GM10248 (cell line): ENCODE results near the gene PPP1R14C.

Source experiments
- CTCF ChIA-PET: fragments of 300-600 bp; sonication (Branson Sonifier 250); formaldehyde crosslinking; extraction: SDS; loops from one replicate; lab custom pipeline; 2021; ENCODE audit warnings: antibody characterized with exemption; lab: Yijun Ruan, JAX
- POLR2A ChIA-PET: fragments of 350-650 bp; sonication (Branson Sonifier 250); formaldehyde crosslinking; extraction: SDS; loops from one replicate; lab custom pipeline; 2020; ENCODE audit warnings: antibody characterized with exemption; lab: Yijun Ruan, JAX
- DNase-seq: peaks from one replicate; pipeline ENCODE4 v3.0.0; 2012; ENCODE audit errors: extremely low spot score
- TF ChIP-seq, protein P1 (sequence below): IDR thresholded peaks from 2 replicates; pipeline ENCODE4 v1.5.1; 2012; ENCODE audit warnings: mild to moderate bottlenecking, low read depth; ENCODE audit errors: extremely low read depth, missing control alignments, control extremely low read depth

Gene PPP1R14C

GRCh38 chr6:150202404-150202803, 59.6 kb downstream of the PPP1R14C start:
- TF ChIP-seq, protein P1, sequence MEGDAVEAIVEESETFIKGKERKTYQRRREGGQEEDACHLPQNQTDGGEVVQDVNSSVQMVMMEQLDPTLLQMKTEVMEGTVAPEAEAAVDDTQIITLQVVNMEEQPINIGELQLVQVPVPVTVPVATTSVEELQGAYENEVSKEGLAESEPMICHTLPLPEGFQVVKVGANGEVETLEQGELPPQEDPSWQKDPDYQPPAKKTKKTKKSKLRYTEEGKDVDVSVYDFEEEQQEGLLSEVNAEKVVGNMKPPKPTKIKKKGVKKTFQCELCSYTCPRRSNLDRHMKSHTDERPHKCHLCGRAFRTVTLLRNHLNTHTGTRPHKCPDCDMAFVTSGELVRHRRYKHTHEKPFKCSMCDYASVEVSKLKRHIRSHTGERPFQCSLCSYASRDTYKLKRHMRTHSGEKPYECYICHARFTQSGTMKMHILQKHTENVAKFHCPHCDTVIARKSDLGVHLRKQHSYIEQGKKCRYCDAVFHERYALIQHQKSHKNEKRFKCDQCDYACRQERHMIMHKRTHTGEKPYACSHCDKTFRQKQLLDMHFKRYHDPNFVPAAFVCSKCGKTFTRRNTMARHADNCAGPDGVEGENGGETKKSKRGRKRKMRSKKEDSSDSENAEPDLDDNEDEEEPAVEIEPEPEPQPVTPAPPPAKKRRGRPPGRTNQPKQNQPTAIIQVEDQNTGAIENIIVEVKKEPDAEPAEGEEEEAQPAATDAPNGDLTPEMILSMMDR = no peak
- ChIA-PET POLR2A (no interaction called here), CTCF (no interaction called here)
- no peak for DNase-seq

DNA sequence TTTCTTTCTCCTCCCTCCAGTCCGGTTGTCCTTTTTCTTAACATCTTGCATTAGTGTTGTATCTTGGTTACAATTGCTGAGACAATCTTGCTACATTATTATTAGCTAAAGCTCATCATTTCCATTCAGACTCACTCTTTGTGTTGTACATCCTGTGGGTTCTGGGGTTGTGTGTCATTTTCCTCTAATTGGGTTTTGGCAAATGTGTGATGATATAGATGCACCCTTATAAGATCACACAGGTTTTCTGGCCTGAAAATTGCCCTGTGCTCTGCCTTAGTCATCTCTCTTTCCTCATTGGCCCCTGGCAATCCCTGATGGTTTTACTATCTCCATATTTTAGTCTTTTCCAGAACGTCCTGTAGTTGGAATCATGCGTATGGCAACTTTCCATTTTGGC, 60.1 kb downstream of the PPP1R14C start:
- POLR2A ChIA-PET = no interaction called here
- no peak for DNase-seq
- CTCF ChIA-PET = no interaction called here
- TF ChIP-seq, protein P1 = no peak

- ChIA-PET CTCF (interaction anchor here (1.1 kb wide), 1 partner anchor 17 kb away, joined by 3 read pairs; no protein-coding TSS in a partner anchor), POLR2A (no interaction called here)
- TF ChIP-seq, protein P1 = no peak
- DNase-seq = no peak
These were observed 60.5 kb downstream of the PPP1R14C start for GRCh38 chr6:150203378-150203777.

GRCh38 chr6:150203871-150204545, 61.2 kb downstream of the PPP1R14C start:
- POLR2A ChIA-PET = no interaction called here
- DNase-seq = no peak
- TF ChIP-seq, protein P1 = no peak
- CTCF ChIA-PET = interaction anchor here (1.1 kb wide), 1 partner anchor 18 kb away, joined by 3 read pairs; no protein-coding TSS in a partner anchor

DNA sequence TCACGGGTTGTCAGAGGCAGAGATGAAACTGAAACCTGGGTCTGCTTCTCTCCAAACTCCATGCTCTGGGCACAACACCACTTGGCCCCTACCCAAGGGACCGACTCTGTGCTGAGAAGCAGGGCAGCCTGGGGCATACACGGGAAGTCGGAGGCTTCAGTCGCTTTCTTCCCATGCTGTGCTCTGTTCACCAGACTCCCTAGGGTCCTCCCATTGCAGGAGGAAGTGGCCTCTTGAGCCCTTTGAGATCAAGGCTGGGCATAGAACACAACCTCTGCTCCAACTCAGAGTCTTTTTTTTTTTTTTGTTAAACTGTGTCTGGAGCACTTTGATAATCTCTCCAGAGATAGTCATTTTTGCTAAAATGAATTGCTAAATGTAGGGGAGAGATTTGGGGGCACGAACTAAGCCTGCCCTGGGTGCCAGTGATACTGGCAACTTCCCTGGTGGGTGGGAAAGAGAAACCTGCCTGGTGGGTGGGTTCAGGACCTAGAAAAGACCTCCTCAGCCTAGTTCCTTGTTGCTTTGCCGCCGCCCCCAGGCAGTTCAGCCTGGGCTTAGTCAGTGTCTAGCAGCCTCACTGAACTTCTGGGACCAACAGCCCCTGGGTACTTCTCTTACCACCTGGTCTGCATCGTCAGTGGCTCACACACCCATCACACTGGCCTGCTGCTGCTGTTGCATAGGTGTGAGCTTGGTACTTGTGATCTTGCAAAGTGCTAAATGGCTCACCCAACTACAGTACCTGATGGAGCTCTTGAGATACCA, 62.0 kb downstream of the PPP1R14C start:
- TF ChIP-seq, protein P1 = no peak
- ChIA-PET CTCF (no interaction called here), POLR2A (no interaction called here)
- no peak for DNase-seq

GRCh38 chr6:150207931-150208570, 65.2 kb downstream of the PPP1R14C start:
- DNase-seq = no peak
- ChIA-PET POLR2A (no interaction called here), CTCF (interaction anchor here (1.1 to 1.3 kb wide), 2 partner anchors 13 to 15 kb away, joined by 3 read pairs; no protein-coding TSS in a partner anchor)
- TF ChIP-seq, protein P1 = no peak
